Astrocyte (in vitro differentiated cells and primary cell): ENCODE measurements around the gene ADAM11. TPM values are rescaled to one million over a fixed set of nuclear protein-coding genes. Genes with fewer than 3 reads are reported as not detected.

ENCODE experiments used
- DNase-seq: peaks from one replicate; pipeline ENCODE4 v3.0.0-alpha.2; 2010; ENCODE audit warnings: low read depth
- FAIRE-seq: peaks from 2 replicates; lab custom pipeline; 2011; peaks lifted over from hg19 to GRCh38; lab: Jason Lieb, UNC
- H2AFZ ChIP-seq: 2 replicates; pipeline ENCODE4 v1.6.0; 2012; ENCODE audit warnings: low read depth, low read length, inconsistent platforms
- H3K27ac ChIP-seq: 2 replicates; pipeline ENCODE4 v1.5.1; 2011; ENCODE audit warnings: low read depth, low read length, inconsistent platforms
- H3K27me3 ChIP-seq: 2 replicates; pipeline ENCODE4 v1.6.0; 2011; ENCODE audit warnings: low read length, inconsistent platforms; ENCODE audit not compliant: insufficient read depth
- H3K36me3 ChIP-seq: 2 replicates; pipeline ENCODE4 v1.5.1; 2011; ENCODE audit warnings: low read length, inconsistent platforms; ENCODE audit not compliant: insufficient read depth
- H3K4me1 ChIP-seq: 2 replicates; pipeline ENCODE4 v1.5.1; 2011; ENCODE audit warnings: low read length, inconsistent platforms; ENCODE audit not compliant: insufficient read depth
- H3K4me2 ChIP-seq: 2 replicates; pipeline ENCODE4 v1.6.0; 2012; ENCODE audit warnings: low read length, inconsistent platforms
- H3K4me3 ChIP-seq: 2 replicates; pipeline ENCODE4 v1.5.1; 2011; ENCODE audit warnings: low read depth, mild to moderate bottlenecking, low read length, inconsistent platforms; ENCODE audit not compliant: insufficient read depth
- H3K79me2 ChIP-seq: 2 replicates; pipeline ENCODE4 v1.6.0; 2012; ENCODE audit warnings: mild to moderate bottlenecking, low read length, inconsistent platforms; ENCODE audit not compliant: insufficient read depth
- H3K9ac ChIP-seq: 2 replicates; pipeline ENCODE4 v1.6.0; 2012; ENCODE audit warnings: mild to moderate bottlenecking, low read length, inconsistent platforms
- H3K9me3 ChIP-seq: 2 replicates; pipeline ENCODE4 v1.5.1; 2012; ENCODE audit warnings: low read depth, mild to moderate bottlenecking, low read length, inconsistent platforms; ENCODE audit not compliant: insufficient read depth
- H4K20me1 ChIP-seq: 2 replicates; pipeline ENCODE4 v1.6.0; 2012; ENCODE audit warnings: low read length, inconsistent platforms; ENCODE audit not compliant: insufficient read depth
- H3K27ac Mint-ChIP-seq: one replicate; pipeline ENCODE4 v1.8.0; 2021; ENCODE audit warnings: mild to moderate bottlenecking, mixed read lengths; ENCODE audit not compliant: unreplicated experiment
- H3K27me3 Mint-ChIP-seq: one replicate; pipeline ENCODE4 v1.8.0; 2021; ENCODE audit warnings: low read depth, mixed read lengths; ENCODE audit not compliant: unreplicated experiment
- H3K36me3 Mint-ChIP-seq: one replicate; pipeline ENCODE4 v1.8.0; 2021; ENCODE audit warnings: low read depth, mixed read lengths; ENCODE audit not compliant: unreplicated experiment
- H3K4me1 Mint-ChIP-seq: one replicate; pipeline ENCODE4 v1.8.0; 2021; ENCODE audit warnings: low read depth, mixed read lengths; ENCODE audit not compliant: unreplicated experiment
- H3K4me3 Mint-ChIP-seq: one replicate; pipeline ENCODE4 v1.8.0; 2021; ENCODE audit warnings: mild to moderate bottlenecking, moderate library complexity, mixed read lengths; ENCODE audit not compliant: unreplicated experiment
- H3K9me3 Mint-ChIP-seq: one replicate; pipeline ENCODE4 v1.8.0; 2021; ENCODE audit warnings: mild to moderate bottlenecking, mixed read lengths; ENCODE audit not compliant: unreplicated experiment
- CTCF ChIP-seq: IDR thresholded peaks from 2 replicates; pipeline ENCODE4 v1.5.1; 2011; ENCODE audit warnings: low read depth, mild to moderate bottlenecking, inconsistent platforms, low read length, moderate library complexity; ENCODE audit not compliant: insufficient read depth
- EZH2 ChIP-seq: IDR thresholded peaks from 2 replicates; pipeline ENCODE4 v1.6.1; 2012; ENCODE audit warnings: mild to moderate bottlenecking, low read length, inconsistent platforms; ENCODE audit not compliant: insufficient read depth
- total RNA-seq: library from RNA; stranded (reverse); gene quantifications from 2 replicates; pipeline ENCODE4 v1.2.1, GENCODE V29; 2021

ADAM11 gene
- total RNA-seq, 1 donor from 2014 or later, result 0.43 TPM

- TF ChIP-seq EZH2, result no peak
- no peak for TF ChIP-seq CTCF
- Histone ChIP-seq H2AFZ (no peak overlapping the region), H3K27ac (no peak overlapping the region), H3K9ac (no peak overlapping the region), H3K27me3 (no peaks in the 10 kb centered on the region), H3K36me3 (no peaks in the 10 kb centered on the region), H3K9me3 (no peaks in the 10 kb centered on the region), H3K4me2 (no peak overlapping the region), H4K20me1 (no peaks in the 10 kb centered on the region), H3K4me3 (no peak overlapping the region), H3K4me1 (peaks cover 5% of the 10 kb centered on the region), H3K79me2 (no peaks in the 10 kb centered on the region)
- H3K27me3 Mint-ChIP-seq, result peaks cover 8% of the 10 kb centered on the region
- H3K4me1 Mint-ChIP-seq, result peaks cover 2% of the 10 kb centered on the region
- H3K9me3 Mint-ChIP-seq, result no peaks in the 10 kb centered on the region
- no peak for DNase-seq
- FAIRE-seq, result no peak
- H3K27ac Mint-ChIP-seq, result no peak overlapping the region
- no peak overlapping the region for H3K4me3 Mint-ChIP-seq
- no peaks in the 10 kb centered on the region for H3K36me3 Mint-ChIP-seq
Measured at GRCh38 chr17:44787271-44787940, 28.6 kb downstream of the ADAM11 start.

- no peak overlapping the region for H3K4me3 ChIP-seq
- Mint-ChIP-seq H3K27ac (no peak overlapping the region), H3K9me3 (no peaks in the 10 kb centered on the region), H3K27me3 (peaks cover 8% of the 10 kb centered on the region), H3K4me1 (peaks cover 4% of the 10 kb centered on the region), H3K36me3 (no peaks in the 10 kb centered on the region), H3K4me3 (no peak overlapping the region)
- H3K4me2 ChIP-seq, result no peak overlapping the region
- H3K36me3 ChIP-seq, result no peaks in the 10 kb centered on the region
- H3K79me2 ChIP-seq, result no peaks in the 10 kb centered on the region
- no peak for DNase-seq
- H3K9ac ChIP-seq, result no peak overlapping the region
- no peaks in the 10 kb centered on the region for H4K20me1 ChIP-seq
- H3K27me3 ChIP-seq, result no peaks in the 10 kb centered on the region
- no peak overlapping the region for H3K27ac ChIP-seq
- FAIRE-seq, result no peak
- H3K9me3 ChIP-seq, result no peaks in the 10 kb centered on the region
- no peak overlapping the region for H2AFZ ChIP-seq
- TF ChIP-seq CTCF (no peak), EZH2 (no peak)
- H3K4me1 ChIP-seq, result peaks cover 7% of the 10 kb centered on the region
Measured at GRCh38 chr17:44788139-44788538, 29.4 kb downstream of the ADAM11 start.

- Histone ChIP-seq H3K79me2 (no peaks in the 10 kb centered on the region), H4K20me1 (no peaks in the 10 kb centered on the region), H3K9me3 (no peaks in the 10 kb centered on the region), H3K36me3 (no peaks in the 10 kb centered on the region), H3K27ac (peak overlapping the region; percentile 44), H3K4me2 (no peak overlapping the region), H2AFZ (no peak overlapping the region), H3K27me3 (no peaks in the 10 kb centered on the region), H3K9ac (no peak overlapping the region), H3K4me1 (peaks cover 30% of the 10 kb centered on the region), H3K4me3 (no peak overlapping the region)
- H3K27me3 Mint-ChIP-seq, result peaks cover 3% of the 10 kb centered on the region
- no peaks in the 10 kb centered on the region for H3K9me3 Mint-ChIP-seq
- H3K36me3 Mint-ChIP-seq, result peaks cover 4% of the 10 kb centered on the region
- TF ChIP-seq EZH2 (no peak), CTCF (no peak)
- H3K27ac Mint-ChIP-seq, result peak overlapping the region; percentile 69
- FAIRE-seq (no peak), DNase-seq (peak; percentile 65)
- no peak overlapping the region for H3K4me3 Mint-ChIP-seq
- H3K4me1 Mint-ChIP-seq, result peaks cover 24% of the 10 kb centered on the region
Measured at GRCh38 chr17:44792276-44792675, 33.5 kb downstream of the ADAM11 start.
